HCT116 (cell line): ENCODE measurements around the gene TMEM120A.
A peak's percentile ranks its signal among the peaks of the same experiment; 100 is the strongest.

Experiments used
- EGR1 ChIP-seq: IDR thresholded peaks from 2 replicates; pipeline ENCODE4 v1.6.1; 2012; ENCODE audit warnings: low read depth
- EZH2phosphoT487 ChIP-seq: fragments of 200-600 bp; IDR thresholded peaks from 2 replicates; pipeline ENCODE4 v1.6.1; 2018; ENCODE audit warnings: antibody characterized with exemption, borderline replicate concordance
- POLR2A ChIP-seq: IDR thresholded peaks from 2 replicates; pipeline ENCODE4 v1.7.0; 2011; ENCODE audit warnings: borderline replicate concordance; ENCODE audit not compliant: insufficient read depth, insufficient read length; ENCODE audit errors: extremely low read depth
- POLR2AphosphoS5 ChIP-seq: IDR thresholded peaks from 2 replicates; pipeline ENCODE4 v1.6.1; 2011; ENCODE audit warnings: mild to moderate bottlenecking, low read depth, low read length, moderate library complexity
- SRF ChIP-seq: IDR thresholded peaks from 2 replicates; pipeline ENCODE4 v1.6.1; 2012; ENCODE audit warnings: low read depth
- TF ChIP-seq, protein P1 (sequence below), 3 experiments: fragments of 200-600 bp in 1 of 3; sonication (generic) in 1 of 3; IDR thresholded peaks in 2 of 3; conservative IDR thresholded peaks in 1 of 3; 2 replicates each; pipeline ENCODE4 v1.5.1; 2012 to 2017; ENCODE audit warnings: low read depth in 2 of 3, low read length in 2 of 3, antibody characterized with exemption in 1 of 3, borderline replicate concordance in 1 of 3, control low read depth in 1 of 3, mild to moderate bottlenecking in 1 of 3, mixed read lengths in 1 of 3, mixed run types in 1 of 3, moderate library complexity in 1 of 3; ENCODE audit not compliant: insufficient read depth in 1 of 3
- TF ChIP-seq, protein P2 (sequence below): IDR thresholded peaks from 2 replicates; pipeline ENCODE4 v1.6.1; 2012
- TF ChIP-seq, protein P3 (sequence below): IDR thresholded peaks from 2 replicates; pipeline ENCODE4 v1.6.1; 2011; ENCODE audit warnings: mild to moderate bottlenecking, low read length, moderate library complexity; ENCODE audit not compliant: insufficient replicate concordance; ENCODE audit errors: extremely low read depth

DNA sequence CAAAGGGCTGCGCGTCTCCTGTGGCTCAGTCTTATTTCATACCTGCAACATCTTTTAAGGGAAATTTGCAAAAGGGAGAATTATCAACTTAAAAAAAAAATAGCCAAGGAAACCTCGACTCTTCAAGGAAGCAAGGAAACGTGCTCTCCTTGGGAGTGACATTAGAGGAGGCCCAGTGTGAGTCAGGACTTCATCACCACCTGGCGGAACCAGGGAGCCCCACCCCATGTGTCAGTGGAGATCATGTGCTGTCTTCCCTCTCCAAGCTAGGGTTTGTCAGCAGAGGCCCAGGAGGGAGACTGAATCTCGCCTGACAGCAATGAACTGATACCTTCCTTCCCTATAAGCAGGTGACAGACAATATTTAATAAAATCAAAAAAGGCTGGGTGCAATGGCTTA is 50.5 kb downstream of the TMEM120A start:
- peak; percentile 38; the same call in 1 of the 2 replicates for TF ChIP-seq POLR2AphosphoS5
- TF ChIP-seq, protein P1, sequence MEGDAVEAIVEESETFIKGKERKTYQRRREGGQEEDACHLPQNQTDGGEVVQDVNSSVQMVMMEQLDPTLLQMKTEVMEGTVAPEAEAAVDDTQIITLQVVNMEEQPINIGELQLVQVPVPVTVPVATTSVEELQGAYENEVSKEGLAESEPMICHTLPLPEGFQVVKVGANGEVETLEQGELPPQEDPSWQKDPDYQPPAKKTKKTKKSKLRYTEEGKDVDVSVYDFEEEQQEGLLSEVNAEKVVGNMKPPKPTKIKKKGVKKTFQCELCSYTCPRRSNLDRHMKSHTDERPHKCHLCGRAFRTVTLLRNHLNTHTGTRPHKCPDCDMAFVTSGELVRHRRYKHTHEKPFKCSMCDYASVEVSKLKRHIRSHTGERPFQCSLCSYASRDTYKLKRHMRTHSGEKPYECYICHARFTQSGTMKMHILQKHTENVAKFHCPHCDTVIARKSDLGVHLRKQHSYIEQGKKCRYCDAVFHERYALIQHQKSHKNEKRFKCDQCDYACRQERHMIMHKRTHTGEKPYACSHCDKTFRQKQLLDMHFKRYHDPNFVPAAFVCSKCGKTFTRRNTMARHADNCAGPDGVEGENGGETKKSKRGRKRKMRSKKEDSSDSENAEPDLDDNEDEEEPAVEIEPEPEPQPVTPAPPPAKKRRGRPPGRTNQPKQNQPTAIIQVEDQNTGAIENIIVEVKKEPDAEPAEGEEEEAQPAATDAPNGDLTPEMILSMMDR (IDR thresholded peaks at IDR 0.05 in 2 of 3, conservative IDR thresholded peaks at IDR 0.05 in 1 of 3; ENCODE audit: borderline replicate concordance in 1 of 3, insufficient read depth in 1 of 3, low read depth in 2 of 3, low read length in 2 of 3): no peak
- no peak for TF ChIP-seq SRF
- TF ChIP-seq POLR2A: no peak
- TF ChIP-seq EZH2phosphoT487: no peak
- TF ChIP-seq, protein P2, sequence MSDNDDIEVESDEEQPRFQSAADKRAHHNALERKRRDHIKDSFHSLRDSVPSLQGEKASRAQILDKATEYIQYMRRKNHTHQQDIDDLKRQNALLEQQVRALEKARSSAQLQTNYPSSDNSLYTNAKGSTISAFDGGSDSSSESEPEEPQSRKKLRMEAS: peak; percentile 99
- TF ChIP-seq, protein P3, sequence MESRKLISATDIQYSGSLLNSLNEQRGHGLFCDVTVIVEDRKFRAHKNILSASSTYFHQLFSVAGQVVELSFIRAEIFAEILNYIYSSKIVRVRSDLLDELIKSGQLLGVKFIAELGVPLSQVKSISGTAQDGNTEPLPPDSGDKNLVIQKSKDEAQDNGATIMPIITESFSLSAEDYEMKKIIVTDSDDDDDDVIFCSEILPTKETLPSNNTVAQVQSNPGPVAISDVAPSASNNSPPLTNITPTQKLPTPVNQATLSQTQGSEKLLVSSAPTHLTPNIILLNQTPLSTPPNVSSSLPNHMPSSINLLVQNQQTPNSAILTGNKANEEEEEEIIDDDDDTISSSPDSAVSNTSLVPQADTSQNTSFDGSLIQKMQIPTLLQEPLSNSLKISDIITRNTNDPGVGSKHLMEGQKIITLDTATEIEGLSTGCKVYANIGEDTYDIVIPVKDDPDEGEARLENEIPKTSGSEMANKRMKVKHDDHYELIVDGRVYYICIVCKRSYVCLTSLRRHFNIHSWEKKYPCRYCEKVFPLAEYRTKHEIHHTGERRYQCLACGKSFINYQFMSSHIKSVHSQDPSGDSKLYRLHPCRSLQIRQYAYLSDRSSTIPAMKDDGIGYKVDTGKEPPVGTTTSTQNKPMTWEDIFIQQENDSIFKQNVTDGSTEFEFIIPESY: no peak
- no peak for TF ChIP-seq EGR1
